GM12873 (cell line): ENCODE data around the gene TMEM200A.

ENCODE experiments used
- CTCF ChIP-seq: IDR thresholded peaks from 2 replicates; pipeline ENCODE4 v1.5.1; 2012; ENCODE audit warnings: low read depth, mild to moderate bottlenecking, moderate library complexity, low read length, control low read depth; ENCODE audit not compliant: insufficient read depth; ENCODE audit errors: missing control alignments

TMEM200A gene

DNA sequence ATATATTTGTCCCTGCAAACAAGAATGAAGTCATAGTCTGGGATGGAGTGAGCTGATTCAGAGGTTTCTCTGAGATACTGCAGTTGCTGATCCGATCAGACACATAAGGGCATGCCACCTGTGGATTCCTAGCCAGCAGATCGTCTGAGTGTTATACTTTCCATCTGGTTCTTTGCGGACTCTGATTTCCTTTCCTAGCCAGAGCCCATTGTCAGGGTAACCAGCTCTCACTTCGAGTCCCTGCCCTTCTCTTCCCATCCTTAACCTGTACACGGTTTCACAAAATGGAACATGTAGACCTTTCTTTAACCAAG is 100.9 kb downstream of the TMEM200A start:
- TF ChIP-seq CTCF = no peak

DNA sequence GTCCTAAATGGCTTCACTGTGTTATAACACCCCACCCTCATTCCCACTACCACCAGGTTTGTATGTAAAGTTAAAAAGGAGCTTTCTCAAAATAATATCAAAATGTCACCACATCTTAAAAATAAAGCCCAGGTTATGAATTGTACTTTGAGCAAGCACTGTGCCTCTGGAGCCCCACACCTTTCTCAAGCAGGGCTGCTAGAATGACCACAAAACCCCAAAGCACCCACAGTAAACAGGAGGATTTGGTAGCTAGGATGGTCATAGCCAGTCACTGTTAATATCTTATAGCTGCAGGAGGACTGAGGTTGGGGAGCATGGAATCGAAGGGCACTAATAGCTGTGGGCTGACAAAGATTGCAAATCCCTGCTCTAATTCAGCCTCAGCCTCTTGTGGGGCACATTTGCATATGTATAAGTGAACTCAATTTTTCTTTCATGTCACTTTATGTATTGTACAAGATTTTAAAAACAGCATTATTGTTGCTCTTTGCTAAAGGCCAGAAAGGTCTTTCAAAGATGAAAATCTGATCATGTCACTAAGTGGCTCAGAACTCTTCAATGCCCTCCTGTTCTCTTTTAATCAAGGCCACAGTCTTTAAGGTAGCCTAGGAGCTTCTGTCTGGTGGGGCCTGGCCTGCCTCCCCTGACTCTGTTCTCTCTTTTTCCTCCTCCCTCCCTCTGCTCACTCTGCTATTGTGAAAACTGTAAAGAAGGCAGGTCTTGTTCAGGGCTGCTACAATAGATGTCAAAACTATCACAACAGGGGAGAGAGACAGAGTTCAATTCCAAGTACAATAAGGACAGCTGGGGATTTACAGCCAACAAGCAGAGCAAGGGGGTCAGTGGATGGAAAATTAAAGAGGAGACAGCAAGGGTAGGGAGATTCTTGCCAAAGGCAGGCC is 101.6 kb downstream of the TMEM200A start:
- no peak for TF ChIP-seq CTCF

DNA sequence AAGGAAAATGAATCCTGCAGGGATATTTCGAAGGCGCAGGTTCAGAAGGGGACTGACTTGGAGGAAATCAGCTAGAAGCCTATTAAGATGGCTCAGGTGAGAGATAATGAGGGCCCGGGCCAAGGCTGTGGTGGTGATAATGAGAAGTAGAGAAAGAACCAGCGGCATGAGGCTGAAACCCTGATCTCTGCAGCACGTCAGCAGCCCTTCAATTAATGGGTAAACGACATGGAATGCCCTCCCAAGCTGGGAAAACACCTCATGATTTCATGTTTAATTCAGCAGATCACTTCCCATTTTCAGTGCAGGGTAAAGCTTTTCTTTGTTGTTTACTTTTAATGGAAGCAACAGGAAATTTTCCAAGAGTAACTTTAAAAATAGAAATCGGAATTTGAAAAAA is 104.9 kb downstream of the TMEM200A start:
- TF ChIP-seq CTCF = no peak

DNA sequence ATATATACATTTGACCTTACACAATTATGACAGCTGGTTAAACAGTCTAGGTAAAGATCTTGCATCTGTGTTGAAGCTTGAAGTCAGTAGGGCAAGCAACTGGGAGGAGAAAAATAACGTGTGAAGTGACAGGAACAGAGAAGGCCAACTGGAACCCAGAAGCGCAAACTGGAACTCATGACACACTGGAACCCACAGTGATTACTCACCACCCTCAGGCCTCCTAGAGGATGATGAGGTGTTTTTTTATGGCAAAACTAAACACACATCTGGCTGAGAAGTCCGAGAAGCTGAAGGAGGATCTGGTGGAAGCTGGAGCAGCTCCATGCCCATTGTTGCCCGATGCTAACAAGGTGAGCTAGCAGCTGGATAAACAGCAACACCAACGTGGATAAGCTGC is 108.1 kb downstream of the TMEM200A start:
- no peak for TF ChIP-seq CTCF

GRCh38 chr6:130482645-130483390 is 117.0 kb downstream of the TMEM200A start:
- no peak for TF ChIP-seq CTCF

- TF ChIP-seq CTCF = no peak
Observed at GRCh38 chr6:130485870-130486269, 120.1 kb downstream of the TMEM200A start.

- TF ChIP-seq CTCF = no peak
Observed at GRCh38 chr6:130486417-130486816, 120.6 kb downstream of the TMEM200A start.
